IMR-90 (cell line): ENCODE measurements around the gene RNU6-1. TPM values are rescaled to one million over a fixed set of nuclear protein-coding genes. Genes with fewer than 3 reads are reported as not detected.
A peak's percentile ranks its signal among the peaks of the same experiment; 100 is the strongest.

ENCODE experiments used
- ATAC-seq: fragments of 200-7000 bp; cut with Tn5 transposase; 2 replicates; pipeline ENCODE4 v1.9.1; 2020; ENCODE audit warnings: low read depth, mild to moderate bottlenecking, moderate library complexity
- BruUV-seq: library from RNA; stranded (reverse); fragments of 400-500 nt; replicated peaks from 2 replicates; lab custom pipeline; 2021; lab: Mats Ljungman, UMichigan
- CTCF ChIA-PET: fragments of 300-600 bp; formaldehyde crosslinking; extraction: SDS; loops from one replicate; lab custom pipeline; 2021; ENCODE audit warnings: antibody characterized with exemption; lab: Yijun Ruan, JAX
- POLR2A ChIA-PET: fragments of 300-600 bp; sonication (Branson Sonifier 250); formaldehyde crosslinking; loops from one replicate; lab custom pipeline; 2022; ENCODE audit warnings: antibody characterized with exemption; ENCODE audit not compliant: unreplicated experiment; lab: Charles Lee
- DNase-seq: peaks from one replicate; pipeline ENCODE4 v3.0.0; 2013
- H2AFZ ChIP-seq: replicated peaks from 2 replicates; pipeline ENCODE3; 2013; ENCODE audit warnings: low read length, mild to moderate bottlenecking; ENCODE audit not compliant: poor library complexity
- H2AK5ac ChIP-seq: 2 replicates; pipeline ENCODE4 v1.6.1; 2013; ENCODE audit warnings: low read depth, low read length, inconsistent platforms
- H2AK9ac ChIP-seq: replicated peaks from 2 replicates; pipeline ENCODE3; 2013; ENCODE audit warnings: mild to moderate bottlenecking, low read depth, low read length, moderate library complexity; ENCODE audit not compliant: poor library complexity
- H2BK120ac ChIP-seq: 2 replicates; pipeline ENCODE4 v1.6.1; 2013; ENCODE audit warnings: low read depth, low read length, inconsistent platforms
- H2BK15ac ChIP-seq: 3 replicates; pipeline ENCODE4 v1.6.1; 2013; ENCODE audit warnings: low read depth, low read length, inconsistent platforms
- H2BK20ac ChIP-seq: 2 replicates; pipeline ENCODE4 v1.6.1; 2013; ENCODE audit warnings: low read depth, mild to moderate bottlenecking, inconsistent platforms, low read length, moderate library complexity
- H2BK5ac ChIP-seq: 2 replicates; pipeline ENCODE4 v1.6.1; 2013; ENCODE audit warnings: mild to moderate bottlenecking, low read depth, low read length, inconsistent platforms; ENCODE audit not compliant: poor library complexity, severe bottlenecking
- H3K14ac ChIP-seq: replicated peaks from 2 replicates; pipeline ENCODE4 v1.6.1; 2013; ENCODE audit warnings: low read depth, low read length, inconsistent platforms
- H3K18ac ChIP-seq: 2 replicates; pipeline ENCODE4 v1.6.1; 2013; ENCODE audit warnings: low read depth, low read length, control low read depth
- H3K23ac ChIP-seq: 2 replicates; pipeline ENCODE4 v1.6.1; 2013; ENCODE audit warnings: low read depth, low read length, inconsistent platforms
- H3K27ac ChIP-seq: 2 replicates; pipeline ENCODE4 v1.5.1; 2013; ENCODE audit warnings: mild to moderate bottlenecking, control low read depth, low read length; ENCODE audit not compliant: insufficient read depth
- H3K27me3 ChIP-seq: 2 replicates; pipeline ENCODE4 v1.6.1; 2013; ENCODE audit warnings: low read length; ENCODE audit not compliant: control insufficient read depth, insufficient read depth
- H3K36me3 ChIP-seq: 2 replicates; pipeline ENCODE4 v1.6.1; 2013; ENCODE audit warnings: low read length, mixed read lengths; ENCODE audit not compliant: control insufficient read depth, insufficient read depth
- H3K4ac ChIP-seq: 2 replicates; pipeline ENCODE4 v1.6.1; 2013; ENCODE audit warnings: low read depth, low read length, inconsistent platforms
- H3K4me1 ChIP-seq: 2 replicates; pipeline ENCODE4 v1.6.1; 2013; ENCODE audit warnings: low read length, mixed read lengths; ENCODE audit not compliant: control insufficient read depth, insufficient read depth
- H3K4me2 ChIP-seq: 2 replicates; pipeline ENCODE4 v1.6.1; 2013; ENCODE audit warnings: low read depth, mild to moderate bottlenecking, control low read depth, low read length, moderate library complexity
- H3K4me3 ChIP-seq: 2 replicates; pipeline ENCODE4 v1.5.1; 2013; ENCODE audit warnings: low read depth, mild to moderate bottlenecking, control low read depth, low read length, moderate library complexity; ENCODE audit not compliant: insufficient read depth
- H3K56ac ChIP-seq: 2 replicates; pipeline ENCODE4 v1.6.1; 2013; ENCODE audit warnings: low read length, inconsistent platforms; ENCODE audit not compliant: insufficient read depth; ENCODE audit errors: extremely low read depth
- H3K79me1 ChIP-seq, 2 experiments: 2 replicates each; pipeline ENCODE4 v1.6.1; 2013; ENCODE audit warnings: low read length in 2 of 2, inconsistent platforms in 1 of 2, low read depth in 1 of 2
- H3K9ac ChIP-seq: 2 replicates; pipeline ENCODE4 v1.6.1; 2013; ENCODE audit warnings: low read depth, low read length, control low read depth
- H3K9me1 ChIP-seq: 2 replicates; pipeline ENCODE4 v1.6.1; 2013; ENCODE audit warnings: low read length, inconsistent platforms; ENCODE audit not compliant: insufficient read depth
- H3K9me3 ChIP-seq: 2 replicates; pipeline ENCODE4 v1.6.1; 2013; ENCODE audit warnings: low read length; ENCODE audit not compliant: control insufficient read depth, insufficient read depth
- H4K20me1 ChIP-seq: 2 replicates; pipeline ENCODE4 v1.6.1; 2013; ENCODE audit warnings: low read length, inconsistent platforms; ENCODE audit not compliant: insufficient read depth
- H4K5ac ChIP-seq: 2 replicates; pipeline ENCODE4 v1.6.1; 2013; ENCODE audit warnings: mild to moderate bottlenecking, low read depth, low read length, control low read depth
- H4K8ac ChIP-seq, 2 experiments: 2 replicates each; pipeline ENCODE4 v1.6.1; 2013; ENCODE audit warnings: low read depth in 2 of 2, low read length in 2 of 2, control low read depth in 1 of 2, inconsistent platforms in 1 of 2
- H4K91ac ChIP-seq: 2 replicates; pipeline ENCODE4 v1.6.1; 2013; ENCODE audit warnings: low read depth, low read length, inconsistent platforms; ENCODE audit not compliant: insufficient read depth
- FOS ChIP-seq: fragments of 150-350 bp; IDR thresholded peaks from 2 replicates; pipeline ENCODE4 v1.6.1; 2016; ENCODE audit warnings: low read depth, low read length
- MAFK ChIP-seq: IDR thresholded peaks from 2 replicates; pipeline ENCODE4 v1.6.1; 2012; ENCODE audit warnings: low read depth, low read length, improper control_type of control experiment
- RAD21 ChIP-seq: IDR thresholded peaks from 2 replicates; pipeline ENCODE4 v1.6.1; 2012; ENCODE audit warnings: low read length, improper control_type of control experiment
- WGBS, 2 experiments: methylation state at CpG; one replicate each; pipeline versions ENCODE4 v1.1.5 to v1.1.7; 2013; ENCODE audit warnings: missing lambda C conversion rate in 2 of 2; ENCODE audit not compliant: insufficient read length in 1 of 2; ENCODE audit errors: extremely low coverage in 2 of 2; 5-methylcytosine and 5-hydroxymethylcytosine counted together
- dilution Hi-C: fragments of 300-500 bp; cut with HindIII; formaldehyde crosslinking; loops from one replicate; pipeline ENCODE4 v1.14.3; 2018; ENCODE audit warnings: low sequenced_read_pairs; ENCODE audit not compliant: unreplicated experiment
- in situ Hi-C: fragments of 300-500 bp; cut with MboI; formaldehyde crosslinking; loops from 3 replicates; pipeline ENCODE4 v1.14.3; 2019; ENCODE audit warnings: low sequenced_read_pairs, inconsistent platforms, mixed read lengths
- intact Hi-C: fragments of 100-400 bp; cut with micrococcal nuclease; formaldehyde crosslinking; loops from 2 replicates; pipeline ENCODE4 v1.10.0; 2022
- polyA plus RNA-seq, 3 experiments: library from polyadenylated mRNA; depleted of rRNA; stranded (reverse); fragments of >200 nt; gene quantifications; 2 replicates each; pipeline ENCODE4 v1.2.3, GENCODE V29; 2012; ENCODE audit warnings: low replicate concordance in 1 of 3
- total RNA-seq: library from RNA; depleted of rRNA; stranded (reverse); fragments of >200 nt; gene quantifications from 2 replicates; pipeline ENCODE4 v1.2.3, GENCODE V29; 2012
- TF ChIP-seq, protein P1 (sequence below): fragments of 150-350 bp; IDR thresholded peaks from 2 replicates; pipeline ENCODE4 v1.6.1; 2017; ENCODE audit warnings: mild to moderate bottlenecking, antibody characterized with exemption, low read length, low read depth
- TF ChIP-seq, protein P2 (sequence below): conservative IDR thresholded peaks from 2 replicates; pipeline ENCODE4 v1.5.1; 2012; ENCODE audit warnings: mild to moderate bottlenecking, low read depth, low read length, improper control_type of control experiment

The RNU6-1 gene
- total and polyA plus RNA-seq, 2 of the 4 experiments (the other 2 are of a cell fraction), result not detected

DNA sequence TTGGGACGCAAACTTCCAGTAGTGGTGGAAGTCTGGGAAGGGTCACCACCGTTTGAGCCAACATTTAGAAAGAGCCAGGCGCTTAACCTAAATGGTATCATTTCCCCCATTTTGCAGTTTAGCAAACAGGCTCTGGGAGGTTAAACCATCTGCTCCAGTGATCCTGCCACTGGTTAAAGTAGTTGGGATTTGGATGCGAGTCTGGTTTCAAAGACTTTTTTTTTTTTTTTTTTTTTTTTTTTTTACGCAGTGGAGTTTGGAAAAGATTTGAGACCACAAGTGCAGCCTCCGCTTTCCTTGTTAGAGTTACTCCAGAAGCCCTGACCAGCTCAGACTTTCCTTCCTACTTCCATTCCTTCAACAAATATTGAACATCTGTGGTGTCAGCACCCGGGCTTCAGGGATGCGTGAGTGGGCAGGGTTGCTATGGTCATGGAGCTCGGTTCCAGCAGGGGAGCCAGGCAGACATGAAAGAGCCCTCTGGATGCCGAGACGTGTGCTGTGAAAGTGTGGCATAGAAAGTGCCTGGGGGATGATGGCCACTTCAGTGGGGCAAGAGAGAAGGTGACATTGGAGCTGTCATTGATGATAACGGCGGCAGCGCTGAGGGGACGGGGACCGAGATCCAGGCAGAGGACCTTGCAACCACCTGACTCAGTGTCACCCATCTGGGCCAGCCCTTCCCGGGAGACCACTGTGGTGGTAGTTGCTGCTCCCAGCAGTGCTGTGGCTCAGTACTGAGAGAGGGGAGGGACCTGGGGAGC lies 1.1 kb upstream of the RNU6-1 start:
- WGBS, 2 experiments, result 11% methylated on average over 9 of the region's 17 CpGs; no CpG with 5 or more reads in 1 of the 2 experiments
- Histone ChIP-seq H3K9me3 (no peaks in the 10 kb centered on the region), H2AK9ac (peak overlapping the region; percentile 85), H3K79me1 (no peaks in the 10 kb centered on the region), H3K23ac (peak overlapping the region; percentile 41), H2AK5ac (peak overlapping the region; percentile 56; the same call in 1 of the 2 replicates), H4K91ac (peak overlapping the region; percentile 55; the same call in 1 of the 2 replicates), H3K56ac (peak overlapping the region; percentile 81; the same call in 1 of the 2 replicates), H3K18ac (peak overlapping the region; percentile 75; the same call in 1 of the 2 replicates), H3K9ac (peak overlapping the region; percentile 93), H3K36me3 (no peaks in the 10 kb centered on the region), H3K27me3 (peaks cover 15% of the 10 kb centered on the region), H2BK20ac (no peak overlapping the region), H2BK15ac (no peak overlapping the region), H3K4me3 (peak overlapping the region; percentile 74), H3K27ac (peak overlapping the region; percentile 96), H4K5ac (0 out of 2 replicates have a peak overlapping the region, but pooled peaks have one; percentile 4), H4K20me1 (no peaks in the 10 kb centered on the region), H3K4ac (peak overlapping the region; percentile 81), H3K9me1 (0 out of 2 replicates have a peak, but pooled peaks cover 6% of the 10 kb centered on the region), H3K14ac (peak overlapping the region; percentile 51), H4K8ac (peak overlapping the region; percentile 78 to 95; a peak in 2 of 4 replicates), H3K4me1 (peaks cover 15% of the 10 kb centered on the region; the same call in 1 of the 2 replicates), H2BK5ac (peak overlapping the region; percentile 74), H3K4me2 (peak overlapping the region; percentile 85), H2AFZ (peak overlapping the region; percentile 99), H2BK120ac (no peak overlapping the region)
- in situ Hi-C loops, result no loop called here
- TF ChIP-seq FOS (no peak), RAD21 (0 out of 2 replicates have a peak, but pooled peaks have one; percentile 8), MAFK (no peak)
- TF ChIP-seq, protein P1, sequence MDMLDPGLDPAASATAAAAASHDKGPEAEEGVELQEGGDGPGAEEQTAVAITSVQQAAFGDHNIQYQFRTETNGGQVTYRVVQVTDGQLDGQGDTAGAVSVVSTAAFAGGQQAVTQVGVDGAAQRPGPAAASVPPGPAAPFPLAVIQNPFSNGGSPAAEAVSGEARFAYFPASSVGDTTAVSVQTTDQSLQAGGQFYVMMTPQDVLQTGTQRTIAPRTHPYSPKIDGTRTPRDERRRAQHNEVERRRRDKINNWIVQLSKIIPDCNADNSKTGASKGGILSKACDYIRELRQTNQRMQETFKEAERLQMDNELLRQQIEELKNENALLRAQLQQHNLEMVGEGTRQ, result no peak
- TF ChIP-seq, protein P2, sequence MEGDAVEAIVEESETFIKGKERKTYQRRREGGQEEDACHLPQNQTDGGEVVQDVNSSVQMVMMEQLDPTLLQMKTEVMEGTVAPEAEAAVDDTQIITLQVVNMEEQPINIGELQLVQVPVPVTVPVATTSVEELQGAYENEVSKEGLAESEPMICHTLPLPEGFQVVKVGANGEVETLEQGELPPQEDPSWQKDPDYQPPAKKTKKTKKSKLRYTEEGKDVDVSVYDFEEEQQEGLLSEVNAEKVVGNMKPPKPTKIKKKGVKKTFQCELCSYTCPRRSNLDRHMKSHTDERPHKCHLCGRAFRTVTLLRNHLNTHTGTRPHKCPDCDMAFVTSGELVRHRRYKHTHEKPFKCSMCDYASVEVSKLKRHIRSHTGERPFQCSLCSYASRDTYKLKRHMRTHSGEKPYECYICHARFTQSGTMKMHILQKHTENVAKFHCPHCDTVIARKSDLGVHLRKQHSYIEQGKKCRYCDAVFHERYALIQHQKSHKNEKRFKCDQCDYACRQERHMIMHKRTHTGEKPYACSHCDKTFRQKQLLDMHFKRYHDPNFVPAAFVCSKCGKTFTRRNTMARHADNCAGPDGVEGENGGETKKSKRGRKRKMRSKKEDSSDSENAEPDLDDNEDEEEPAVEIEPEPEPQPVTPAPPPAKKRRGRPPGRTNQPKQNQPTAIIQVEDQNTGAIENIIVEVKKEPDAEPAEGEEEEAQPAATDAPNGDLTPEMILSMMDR, result 0 out of 2 replicates have a peak, but pooled peaks have one; percentile 4
- ChIA-PET CTCF (interaction anchor here (1.4 kb wide), 1 partner anchor 312 kb away, joined by 3 read pairs; no protein-coding TSS in a partner anchor), POLR2A (interaction anchor here (0.6 to 0.7 kb wide), 2 partner anchors 333 to 383 kb away, joined by 7 to 14 read pairs; no protein-coding TSS in a partner anchor)
- ATAC-seq (peak; percentile 8; the same call in 1 of the 2 replicates), DNase-seq (peak; percentile 58)
- dilution Hi-C loops, result no loop called here
- BruUV-seq, result no TSS peak
- intact Hi-C loops, result loop anchor here (2.0 kb wide), 2 partner anchors 314 to 370 kb away; no protein-coding TSS in a partner anchor
